HG03103 (cell line): Measurements from ENCODE around the gene POLR2M.

Experiments used
- ATAC-seq: cut with Tn5 transposase; IDR thresholded peaks from one replicate; pipeline ENCODE4 v1.9.1; 2021; ENCODE audit warnings: low read depth; ENCODE audit not compliant: unreplicated experiment

The POLR2M gene

DNA sequence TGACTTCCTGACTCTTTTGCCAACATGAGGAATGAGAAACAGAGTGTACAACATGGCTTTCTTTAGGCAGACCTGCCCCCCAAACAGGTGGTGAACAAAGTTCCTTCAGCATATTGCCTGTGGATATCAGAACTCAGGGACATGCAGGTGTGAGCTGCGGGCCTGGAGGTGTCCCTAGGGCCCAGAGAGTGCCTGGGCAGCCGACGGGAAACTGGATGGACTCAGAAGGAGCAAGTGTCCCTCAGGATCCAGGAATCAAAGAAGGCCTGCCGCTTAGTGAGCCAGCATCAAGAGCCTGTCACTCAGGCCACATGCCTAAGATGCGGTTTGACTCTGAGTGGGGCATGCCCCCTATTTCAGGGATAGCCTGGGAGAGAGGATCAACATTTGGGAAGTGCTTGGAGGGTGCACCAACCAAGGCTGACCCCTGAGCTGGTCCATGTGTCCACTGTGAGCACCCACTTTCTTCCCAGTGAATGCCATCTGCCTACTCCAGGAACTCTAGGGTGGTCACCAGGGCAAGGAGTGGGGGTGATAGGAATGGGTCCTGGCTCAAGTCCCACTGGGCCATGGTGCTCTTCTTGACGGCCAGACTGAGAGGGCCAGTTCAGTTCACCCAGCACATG lies 16.1 kb upstream of the POLR2M start:
- no peak for ATAC-seq

DNA sequence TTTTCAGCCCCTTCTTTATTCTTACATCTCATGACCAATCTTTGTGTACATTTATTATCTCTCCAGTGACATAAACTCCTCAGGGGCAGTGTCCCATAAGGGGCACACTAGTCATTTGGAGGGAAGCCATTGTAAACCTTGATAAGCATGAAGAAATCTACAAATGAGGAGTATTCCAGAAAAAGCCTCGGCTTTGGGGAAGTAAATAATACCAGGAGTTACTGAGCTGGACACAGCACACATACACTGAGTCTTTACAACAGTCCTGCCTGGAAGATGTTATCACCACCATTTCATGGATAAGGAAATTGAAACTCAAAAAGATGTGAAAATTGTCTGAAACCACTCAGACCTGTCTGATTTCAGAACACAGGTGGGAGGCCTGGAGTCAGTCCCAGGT lies 15.4 kb upstream of the POLR2M start:
- ATAC-seq: no peak

DNA sequence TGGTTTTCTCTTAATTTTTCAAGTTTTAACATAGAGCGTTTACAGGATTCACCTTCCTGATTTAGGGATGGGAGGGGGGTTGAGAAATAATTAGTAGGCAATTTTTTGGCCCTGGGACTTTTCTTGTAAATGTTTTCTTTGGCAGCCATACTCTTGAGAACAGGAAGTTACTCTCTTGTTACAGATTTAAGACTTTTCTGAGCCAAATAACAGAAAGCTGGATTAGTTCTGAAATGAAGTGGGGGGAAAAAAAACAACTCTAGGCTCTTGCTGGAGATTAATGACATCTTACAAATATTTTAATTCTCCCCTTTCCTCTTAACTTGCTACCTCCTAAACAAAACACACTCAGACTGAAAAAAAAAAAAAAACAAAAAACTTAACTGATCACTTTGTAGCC lies 13.8 kb upstream of the POLR2M start:
- no peak for ATAC-seq

DNA sequence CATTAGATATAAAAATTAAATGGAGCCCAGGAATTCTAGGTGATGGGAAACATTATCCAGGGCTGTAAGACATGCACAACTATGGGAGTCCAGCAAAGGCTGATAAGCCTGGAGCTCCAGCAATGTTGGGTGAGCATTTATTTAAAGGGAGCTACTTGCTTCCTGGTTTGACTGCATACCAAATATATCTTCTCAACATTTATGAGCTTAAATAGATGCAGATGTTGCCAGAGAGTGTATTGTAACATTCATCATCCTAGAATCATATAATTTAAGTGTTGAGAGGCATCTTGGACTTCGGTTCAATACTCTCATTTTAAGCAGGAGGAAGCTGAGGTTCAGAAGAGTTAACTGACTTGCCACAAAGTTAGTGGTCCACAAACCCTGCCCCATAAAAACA lies 12.2 kb upstream of the POLR2M start:
- no peak for ATAC-seq

DNA sequence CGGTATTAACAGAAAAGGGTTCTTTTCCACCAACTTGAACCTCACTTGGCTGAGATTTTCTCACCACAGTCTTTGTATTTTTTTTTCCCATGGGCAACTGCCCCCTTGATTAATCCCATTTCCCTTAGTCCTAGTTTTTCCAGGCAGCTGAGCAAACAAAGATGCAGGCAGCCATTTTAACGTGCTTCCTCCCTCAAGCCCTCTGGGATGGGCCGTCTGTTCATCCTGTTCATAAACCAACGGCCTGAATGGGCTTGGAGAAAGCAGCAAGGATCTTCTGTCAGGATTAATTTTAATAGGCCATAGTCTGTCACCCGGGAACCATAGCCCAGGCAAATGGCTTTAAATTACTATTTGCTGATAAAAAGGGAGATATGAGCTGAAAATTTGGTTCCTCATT lies 10.4 kb upstream of the POLR2M start:
- no peak for ATAC-seq

- no peak for ATAC-seq
Measured at GRCh38 chr15:57697588-57697987, 8.9 kb upstream of the POLR2M start.

DNA sequence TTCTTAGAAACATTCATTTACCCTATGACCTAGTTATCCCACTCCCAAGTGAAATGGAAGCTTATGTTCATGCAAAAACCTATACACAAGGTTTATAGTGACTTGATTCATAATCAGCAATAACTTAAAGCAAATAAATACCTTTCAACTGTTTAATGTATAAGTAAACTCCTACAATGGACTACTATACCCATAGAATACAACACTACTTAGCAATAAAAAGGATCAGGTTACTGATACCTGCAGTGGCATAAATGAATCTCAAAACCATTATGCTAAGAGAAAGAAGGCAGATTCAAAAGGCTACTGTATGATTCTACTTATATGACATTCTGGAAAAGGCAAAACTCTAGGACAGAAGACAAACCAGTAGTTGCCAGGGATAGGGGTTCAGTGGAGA lies 8.3 kb upstream of the POLR2M start:
- no peak for ATAC-seq

DNA sequence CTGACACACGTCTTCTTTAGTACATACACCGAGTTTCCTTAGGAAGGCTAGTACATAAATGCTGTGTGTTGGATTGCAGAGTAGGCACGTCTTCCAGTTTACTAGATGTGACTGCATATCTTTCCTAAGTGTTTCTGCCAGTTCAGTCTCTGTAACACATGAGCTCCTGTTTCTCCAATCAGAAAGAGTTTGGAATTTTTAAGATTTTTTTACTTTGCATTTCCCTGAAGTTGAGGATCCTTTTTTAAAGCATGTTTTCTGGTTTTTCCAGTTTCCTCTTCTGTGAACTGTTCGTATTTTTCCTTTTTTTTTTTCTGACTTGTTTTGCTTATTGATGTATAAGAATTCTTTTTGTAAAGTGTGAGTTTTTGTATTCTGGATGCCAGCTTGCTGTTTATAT lies 7.5 kb upstream of the POLR2M start:
- ATAC-seq: no peak

GRCh38 chr15:57703387-57703786 lies 3.1 kb upstream of the POLR2M start:
- ATAC-seq: no peak

DNA sequence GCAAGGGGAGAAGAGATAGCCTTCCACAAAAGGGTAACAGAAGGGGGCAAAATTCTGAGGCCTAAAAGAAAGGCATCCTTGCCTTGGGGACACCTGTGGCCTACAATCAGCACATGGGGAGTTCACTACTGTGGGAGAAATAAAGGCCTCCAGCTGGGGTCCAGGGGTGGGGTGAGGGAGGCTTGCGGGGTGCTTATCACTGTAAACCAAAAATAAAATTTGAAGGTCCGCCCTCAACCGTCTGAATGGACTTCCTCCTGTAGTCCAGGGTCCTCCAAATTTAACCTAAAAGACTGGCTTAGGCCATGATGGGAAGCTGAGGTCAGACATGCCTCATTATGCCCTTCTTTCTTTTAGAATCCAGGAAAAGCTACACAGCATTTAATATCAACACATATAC lies 2.1 kb upstream of the POLR2M start:
- no peak for ATAC-seq

DNA sequence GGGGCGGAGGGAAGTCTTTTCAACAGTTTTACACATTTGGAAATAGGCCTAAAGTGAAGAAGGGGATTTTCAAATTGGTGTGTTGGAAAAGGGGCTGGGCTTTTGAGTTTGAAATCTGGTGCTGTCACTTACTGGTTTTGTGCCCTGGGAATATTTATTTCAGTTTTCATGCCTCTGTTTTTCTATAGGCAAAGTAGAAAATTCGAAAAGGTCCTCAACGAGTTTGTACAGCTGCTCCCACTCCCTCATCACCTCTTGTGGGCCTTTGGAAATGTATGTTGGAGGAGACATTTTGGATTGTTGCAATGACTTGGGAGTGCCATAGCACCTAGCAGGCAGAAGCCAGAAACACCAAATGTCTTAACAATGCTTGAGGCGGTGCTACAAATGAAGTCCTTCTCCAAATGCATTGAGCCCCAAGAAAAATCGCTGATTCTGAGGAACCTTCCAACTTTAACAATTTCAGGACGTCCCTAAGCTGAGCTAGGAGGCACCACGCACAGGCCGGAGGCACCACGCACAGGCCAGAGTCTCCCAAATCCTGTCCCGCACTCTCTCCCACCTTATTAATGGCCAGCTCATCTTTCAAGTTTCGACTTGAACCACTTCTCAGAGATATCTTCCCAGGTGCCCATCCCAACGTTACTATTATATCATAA lies 639 bp upstream of the POLR2M start:
- ATAC-seq: no peak

- no peak for ATAC-seq
Measured at GRCh38 chr15:57708047-57708446, 1.5 kb downstream of the POLR2M start.

- no peak for ATAC-seq
Measured at GRCh38 chr15:57718309-57718708, 11.8 kb downstream of the POLR2M start.

DNA sequence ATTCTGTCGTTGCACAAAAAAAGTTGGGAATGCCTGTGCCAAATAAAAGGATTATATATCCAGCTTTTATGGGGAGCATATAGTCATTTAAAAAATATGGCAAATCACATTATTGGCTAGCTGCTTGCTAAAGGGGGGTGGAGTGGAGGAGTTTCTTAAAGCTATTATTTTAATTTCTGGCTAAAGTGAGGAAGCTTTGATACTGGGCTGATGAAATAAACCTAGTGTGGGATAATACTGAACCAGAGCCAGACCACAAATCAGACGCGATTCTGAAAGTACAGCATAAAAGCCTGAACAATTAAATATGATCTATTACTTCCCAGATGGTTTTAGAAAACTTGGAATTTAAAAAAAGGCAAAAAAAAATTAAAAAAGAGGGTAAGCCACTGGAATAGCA lies 14.4 kb downstream of the POLR2M start:
- no peak for ATAC-seq

- no peak for ATAC-seq
Measured at GRCh38 chr15:57726411-57726810, 19.9 kb downstream of the POLR2M start.

GRCh38 chr15:57727031-57727430 lies 20.5 kb downstream of the POLR2M start:
- no peak for ATAC-seq

GRCh38 chr15:57728436-57728835 lies 21.9 kb downstream of the POLR2M start:
- ATAC-seq: no peak

- ATAC-seq: no peak
Measured at GRCh38 chr15:57730876-57731275, 24.4 kb downstream of the POLR2M start.

GRCh38 chr15:57731530-57732103 lies 25.1 kb downstream of the POLR2M start:
- no peak for ATAC-seq

GRCh38 chr15:57732526-57733331 lies 26.2 kb downstream of the POLR2M start:
- ATAC-seq: no peak

DNA sequence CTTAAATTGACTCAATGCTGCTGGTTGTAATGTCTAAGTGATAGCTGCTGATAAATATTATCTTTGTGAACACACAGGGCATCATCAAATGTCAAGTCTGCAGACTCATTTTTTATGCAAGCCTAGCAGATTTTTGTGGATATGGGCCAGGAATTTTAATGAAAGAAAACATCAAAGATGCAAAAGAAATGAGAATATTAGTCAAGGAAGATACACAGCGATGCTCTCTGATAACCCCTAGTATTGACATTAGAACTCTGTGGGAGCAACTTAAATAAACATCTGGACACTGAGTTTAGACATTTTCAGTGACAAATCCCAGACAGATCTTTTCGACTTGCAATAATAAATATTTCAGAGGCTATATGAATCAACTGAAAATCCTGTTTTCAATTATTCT lies 28.3 kb downstream of the POLR2M start:
- no peak for ATAC-seq

DNA sequence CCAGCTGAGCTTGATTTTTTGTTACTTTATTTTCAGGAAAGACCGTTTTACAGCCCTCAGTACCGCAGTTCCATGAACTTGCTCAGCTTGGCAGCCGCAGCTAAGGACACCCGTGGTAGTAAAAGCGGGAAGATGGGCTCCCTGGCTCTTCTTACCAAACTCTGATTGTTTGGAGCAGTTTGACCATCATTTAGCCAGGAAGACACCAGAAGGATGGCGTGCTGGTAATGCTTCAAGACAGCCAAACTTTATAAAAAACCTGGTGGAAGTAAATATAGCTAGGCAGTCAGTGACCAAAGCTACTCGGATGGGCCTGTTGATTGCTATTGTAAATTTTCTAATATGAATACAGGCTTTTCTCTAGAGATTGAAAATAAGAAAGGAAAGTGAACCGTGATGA lies 28.9 kb downstream of the POLR2M start:
- no peak for ATAC-seq
